ENCODE measurements around the gene HDLBP.
"Not testable (repeated sequence)": the region's sequence is repeated elsewhere in the genome, so short reads cannot be mapped to it uniquely, and the experiment has no call there.

HDLBP gene

GRCh38 chr2:241308832-241309500 is 6.5 kb downstream of the HDLBP start:
- DNase-seq (ENCODE audit: low spot score) (no peak), FAIRE-seq (no peak)

DNA sequence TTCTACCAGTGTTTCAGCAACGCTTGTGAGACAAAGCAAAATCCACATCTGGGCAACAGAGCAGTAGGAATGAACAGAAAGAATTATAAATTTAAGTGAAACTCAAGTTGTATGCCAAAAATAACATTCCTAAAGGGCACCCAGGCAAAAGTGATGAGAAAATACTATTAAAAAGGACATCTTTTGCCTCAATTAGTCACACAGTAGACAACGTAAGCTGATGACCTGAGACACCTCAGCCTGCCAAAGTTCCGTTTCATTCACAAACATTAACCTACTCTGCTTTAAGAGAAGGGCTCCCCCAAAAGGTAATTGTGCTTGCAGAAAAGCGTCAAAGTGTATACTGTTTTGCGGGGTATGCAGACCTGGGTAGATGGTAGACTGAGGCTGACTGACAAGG is 7.2 kb downstream of the HDLBP start:
- FAIRE-seq (no peak), DNase-seq (ENCODE audit: low spot score) (no peak)

GRCh38 chr2:241307055-241307454 is 8.4 kb downstream of the HDLBP start:
- FAIRE-seq, result no peak

GRCh38 chr2:241304039-241304670 is 11.3 kb downstream of the HDLBP start:
- FAIRE-seq (no peak), DNase-seq (ENCODE audit: low spot score) (no peak)

More at GRCh38 chr2:241307055-241307454, 8.4 kb downstream of the HDLBP start:
- DNase-seq (ENCODE audit: low spot score), result no peak

DNA sequence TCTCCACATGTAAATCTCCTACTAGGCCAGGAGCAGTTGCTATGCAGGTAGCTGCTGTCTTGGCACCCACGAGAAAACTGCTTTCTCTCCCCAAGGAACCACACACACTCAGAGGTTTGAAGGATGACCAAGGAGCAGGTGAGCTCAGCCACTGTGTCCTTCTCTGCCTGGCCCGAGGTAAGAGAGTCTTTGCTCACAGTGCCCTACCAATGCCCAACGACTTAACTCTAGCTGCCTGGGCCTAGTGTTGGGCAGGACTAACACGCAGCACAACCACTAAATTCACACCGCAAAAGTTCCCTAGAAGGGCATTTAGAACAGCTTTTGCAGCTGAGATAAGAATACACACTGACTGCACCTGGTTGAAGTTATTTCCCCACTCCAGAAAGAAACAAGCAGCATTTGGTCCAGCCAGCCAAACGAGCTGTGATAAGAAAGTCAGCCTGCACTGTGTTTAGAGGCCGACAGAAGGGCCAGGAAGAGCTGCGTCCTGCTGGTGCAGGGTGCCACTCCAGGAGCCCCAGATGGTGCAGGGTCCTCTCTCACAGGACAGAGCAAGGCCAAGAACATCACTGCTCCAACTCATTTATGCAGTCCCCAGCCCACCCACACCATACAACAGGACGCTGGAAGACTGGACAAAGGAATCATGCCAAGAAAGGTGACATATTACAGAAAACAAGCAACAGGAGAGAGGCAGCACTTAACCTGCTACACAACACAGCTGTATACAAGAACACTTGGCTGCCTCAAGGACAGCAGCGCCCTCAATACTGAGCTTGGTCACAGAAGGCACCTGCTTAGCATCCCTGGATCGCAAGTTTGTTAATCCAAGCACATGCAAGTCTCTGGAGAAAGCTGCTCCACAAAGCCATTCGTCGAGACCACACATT is 12.5 kb downstream of the HDLBP start:
- FAIRE-seq (no peak), DNase-seq (ENCODE audit: low spot score) (no peak)

GRCh38 chr2:241302083-241302482 is 13.4 kb downstream of the HDLBP start:
- no peak for FAIRE-seq
- DNase-seq (ENCODE audit: low spot score), result no peak

- no peak for FAIRE-seq
- DNase-seq (ENCODE audit: low spot score), result no peak
Observed at GRCh38 chr2:241300000-241300399, 15.5 kb downstream of the HDLBP start.

DNA sequence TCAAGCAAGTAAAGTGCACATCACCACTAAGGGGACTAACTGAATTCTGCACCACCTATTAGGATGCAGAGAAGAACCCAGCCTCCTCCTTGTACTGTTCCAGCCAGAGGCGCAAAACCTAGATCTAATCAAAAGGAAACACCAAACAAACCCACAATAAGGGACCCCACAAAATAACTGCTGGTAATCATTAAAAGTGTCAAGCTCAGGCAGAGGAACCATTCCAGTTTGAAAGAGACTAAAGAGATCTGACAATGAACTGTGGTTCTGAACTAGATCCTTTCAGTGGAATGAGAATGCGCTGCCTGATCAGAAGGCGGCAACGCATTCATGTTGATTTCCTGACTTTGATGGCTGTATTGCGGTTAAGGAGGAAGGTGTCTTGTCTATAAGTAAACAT is 16.8 kb downstream of the HDLBP start:
- DNase-seq (ENCODE audit: low spot score) (no peak), FAIRE-seq (no peak)

GRCh38 chr2:241296767-241297166 is 18.7 kb downstream of the HDLBP start:
- no peak for FAIRE-seq

DNA sequence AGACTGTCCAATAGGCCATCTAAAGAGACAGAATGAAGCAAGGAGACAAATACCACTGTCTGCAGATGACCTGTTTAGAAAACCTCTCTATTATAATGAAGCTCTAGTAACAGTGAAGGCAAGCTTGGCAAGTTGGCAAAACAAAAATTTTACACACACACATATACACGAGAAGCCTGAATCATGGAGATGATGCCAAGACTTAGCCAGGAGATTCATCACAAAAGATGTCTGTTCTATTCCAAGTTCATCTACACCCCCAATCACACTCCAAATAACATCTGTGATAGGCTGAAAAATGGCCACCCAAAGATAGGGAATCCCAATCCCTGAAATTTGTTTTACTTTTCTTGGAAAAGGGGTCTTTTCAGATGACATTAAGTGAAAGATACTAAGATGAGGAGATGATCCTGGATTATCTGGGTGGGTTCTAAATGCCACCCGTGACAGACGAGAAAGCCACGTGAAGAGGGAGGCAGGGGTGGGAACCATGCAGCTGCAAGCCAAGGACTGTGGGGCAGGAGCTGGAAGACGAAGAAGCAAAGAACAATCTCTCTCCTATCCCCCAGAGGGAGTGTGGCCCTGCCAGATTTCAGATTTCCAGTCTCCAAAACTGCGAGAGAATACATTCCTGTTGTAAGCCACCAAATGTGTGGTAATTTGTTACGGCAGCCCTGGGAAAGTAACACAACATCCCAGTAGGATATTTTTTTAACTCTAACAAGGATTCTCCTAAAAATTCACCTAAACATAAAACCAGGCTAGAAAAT is 20.0 kb downstream of the HDLBP start:
- DNase-seq (ENCODE audit: low spot score) (no peak), FAIRE-seq (no peak)

More at GRCh38 chr2:241296767-241297166, 18.7 kb downstream of the HDLBP start:
- DNase-seq (ENCODE audit: low spot score), result no peak

GRCh38 chr2:241293378-241293797 is 22.1 kb downstream of the HDLBP start:
- not testable (repeated sequence) for FAIRE-seq; DNase-seq (ENCODE audit: low spot score)

DNA sequence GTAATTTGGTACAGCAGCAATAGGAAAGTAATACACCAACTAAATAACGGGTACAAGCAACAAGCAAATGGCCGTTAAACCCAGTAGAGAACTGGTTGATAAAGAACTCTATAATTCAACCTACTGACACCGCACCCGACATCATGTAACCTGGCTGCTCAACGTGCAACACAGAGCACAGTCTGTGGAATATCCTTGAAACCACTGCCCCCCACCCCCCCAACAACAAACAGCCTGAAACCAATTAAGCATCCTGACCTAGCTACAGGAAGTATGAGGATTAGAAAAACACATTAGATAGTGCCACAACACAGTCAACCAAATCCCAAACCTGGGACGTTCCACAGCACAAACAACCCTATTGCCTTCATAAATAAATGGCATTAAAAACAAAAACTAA is 23.5 kb downstream of the HDLBP start:
- FAIRE-seq (no peak), DNase-seq (ENCODE audit: low spot score) (no peak)

DNA sequence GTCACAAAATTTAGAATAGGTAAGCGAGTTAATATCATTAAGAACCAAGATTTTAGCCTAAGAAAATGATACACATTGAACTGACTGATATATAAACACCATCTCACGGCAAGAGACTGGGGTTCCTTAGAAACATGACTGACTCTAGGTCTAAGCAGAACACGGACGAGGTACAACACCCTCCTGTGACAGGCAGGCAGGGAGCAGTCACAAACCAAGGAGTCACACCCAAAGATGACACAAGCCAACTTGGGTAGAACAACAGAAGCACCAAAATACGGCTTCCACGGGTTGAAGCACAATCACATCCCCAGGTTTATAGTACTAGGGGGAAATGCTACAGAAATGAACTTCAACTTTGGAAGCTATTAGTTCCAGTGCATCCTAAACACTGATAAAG is 24.3 kb downstream of the HDLBP start:
- DNase-seq (ENCODE audit: low spot score) (no peak), FAIRE-seq (no peak)

DNA sequence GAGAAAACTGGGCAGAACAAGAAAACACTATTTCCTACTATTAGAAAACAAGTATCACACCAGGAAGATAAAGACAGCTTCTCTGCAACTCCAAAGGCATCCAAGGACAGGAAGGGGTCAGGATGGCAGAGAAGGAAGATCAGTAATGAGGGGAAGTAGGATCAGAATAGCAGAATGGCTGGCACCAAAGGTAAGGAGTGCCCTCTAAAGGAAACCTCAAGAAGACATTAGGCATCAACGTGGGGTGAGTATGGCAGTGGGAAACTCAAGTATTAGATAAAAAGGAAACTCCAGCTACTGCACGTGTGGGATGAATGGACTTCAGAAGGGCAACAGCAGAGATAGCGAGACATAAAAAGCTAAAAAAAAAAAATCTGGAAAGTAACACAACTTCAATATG is 25.9 kb downstream of the HDLBP start:
- DNase-seq (ENCODE audit: low spot score) (no peak), FAIRE-seq (no peak)

DNA sequence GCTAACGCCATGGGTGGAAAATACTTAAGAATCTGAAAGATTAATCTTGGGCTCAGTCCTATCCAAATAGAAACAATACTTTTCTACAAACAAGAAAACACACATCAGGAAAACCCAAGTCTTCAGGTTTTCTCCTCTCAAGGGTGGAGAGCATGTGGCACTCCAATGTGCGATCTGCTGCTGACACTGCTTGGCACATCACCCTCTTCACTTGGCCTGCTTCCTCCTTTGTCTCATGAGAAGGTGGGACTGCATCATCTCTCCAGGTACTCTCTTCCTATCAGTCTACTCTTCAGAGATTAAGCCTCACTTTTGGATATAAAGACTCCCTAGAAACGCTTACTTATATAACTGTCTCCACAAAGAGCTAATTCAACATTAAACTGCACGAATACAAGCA is 26.4 kb downstream of the HDLBP start:
- DNase-seq (ENCODE audit: low spot score), result no peak
- no peak for FAIRE-seq

- FAIRE-seq, result no peak
- no peak for DNase-seq (ENCODE audit: low spot score)
Observed at GRCh38 chr2:241288324-241288888, 27.1 kb downstream of the HDLBP start.

DNA sequence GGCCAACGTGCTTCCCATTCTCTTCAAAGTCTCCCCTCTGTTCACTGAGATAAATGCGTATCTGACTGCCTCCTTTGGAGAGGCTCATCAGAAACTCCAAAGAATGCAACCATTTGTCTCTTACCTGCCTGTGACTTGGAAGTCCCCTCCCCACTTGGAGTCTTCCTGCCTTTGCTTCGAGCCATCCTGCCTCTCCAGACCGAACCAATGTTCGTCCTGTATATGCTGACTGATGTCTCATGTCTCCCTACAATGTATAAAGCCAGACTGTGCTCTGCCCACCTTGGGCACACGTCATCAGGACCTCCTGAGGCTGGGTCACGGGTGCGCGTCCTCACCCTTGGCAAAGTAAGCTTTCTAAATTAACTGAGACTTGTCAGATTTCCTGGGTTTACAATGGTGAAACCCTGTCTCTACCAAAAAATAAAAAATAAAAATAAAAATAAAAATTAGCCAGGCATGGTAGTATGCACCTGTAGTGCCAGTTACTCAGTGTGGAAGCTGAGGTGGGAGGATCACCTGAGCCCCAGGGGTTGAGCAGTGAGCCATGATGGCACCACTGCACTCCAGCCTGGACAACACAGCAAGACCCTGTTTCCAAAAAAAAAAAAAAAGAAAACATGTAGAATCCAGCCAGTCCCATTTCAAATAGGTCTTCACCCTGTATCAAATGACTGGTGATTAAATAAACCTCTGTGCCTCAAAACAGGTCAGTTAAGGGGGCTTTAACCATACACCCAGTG is 29.0 kb downstream of the HDLBP start:
- no peak for FAIRE-seq
- no peak for DNase-seq (ENCODE audit: low spot score)

DNA sequence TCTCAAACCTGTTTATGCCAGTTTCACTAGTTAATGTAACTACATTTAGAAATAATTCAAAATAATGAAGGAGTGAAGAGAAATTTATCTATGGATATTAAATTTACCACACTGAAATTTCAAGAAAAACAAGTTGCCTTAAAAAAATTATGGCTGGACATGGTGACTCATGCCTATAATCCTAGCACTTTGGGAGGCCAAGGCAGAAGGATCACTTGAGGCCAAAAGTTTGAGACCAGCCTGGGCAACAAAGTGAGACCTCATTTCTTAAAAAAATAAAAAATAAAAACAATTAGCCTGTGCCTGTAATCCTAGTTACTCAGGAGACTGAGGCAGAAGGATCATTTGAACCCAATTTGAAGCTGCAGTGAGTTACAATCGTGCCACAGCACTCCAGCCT is 29.9 kb downstream of the HDLBP start:
- no peak for DNase-seq (ENCODE audit: low spot score)
- no peak for FAIRE-seq

DNA sequence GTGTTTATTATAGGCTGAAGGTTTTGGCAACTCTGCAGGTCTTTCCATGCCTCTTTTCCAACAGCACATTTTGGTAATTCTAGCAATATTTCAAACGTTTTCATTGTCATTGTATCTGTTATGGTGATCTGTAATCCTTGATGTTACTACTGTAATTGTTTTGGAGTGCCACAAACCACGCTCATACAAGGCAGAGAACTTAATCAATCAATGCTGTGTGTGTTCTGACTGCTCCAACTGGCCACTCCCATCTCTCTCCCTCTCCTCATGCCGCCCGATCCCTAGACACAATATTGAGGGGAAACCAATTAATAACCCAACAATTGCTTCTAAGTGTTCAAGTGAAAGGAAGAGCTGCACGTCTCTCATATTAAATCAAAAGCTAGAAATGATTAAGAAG is 32.9 kb downstream of the HDLBP start:
- no peak for FAIRE-seq

DNA sequence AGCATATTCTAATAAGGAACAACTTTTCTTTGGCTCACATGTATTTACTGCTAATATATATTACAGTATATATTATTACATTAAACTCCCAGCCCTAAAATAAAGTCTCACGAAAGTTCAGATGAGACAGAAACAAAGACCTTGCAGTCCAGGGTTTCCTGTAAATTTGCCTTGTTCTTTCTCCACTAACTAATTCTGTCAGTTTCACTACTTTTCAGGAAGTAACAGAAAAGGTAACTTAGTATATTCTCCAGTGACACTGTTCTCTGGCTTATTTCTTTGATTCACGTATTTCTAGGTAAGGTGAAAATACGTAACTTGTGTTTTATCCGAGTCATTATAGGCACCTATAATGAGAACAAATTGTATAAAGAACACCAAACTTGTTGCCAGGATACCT is 35.2 kb downstream of the HDLBP start:
- DNase-seq (ENCODE audit: low spot score) (no peak), FAIRE-seq (no peak)

More for the DNA sequence above, 32.9 kb downstream of the HDLBP start:
- no peak for DNase-seq (ENCODE audit: low spot score)

All from urothelium cell line (cell line).